Measurements from ENCODE around the gene PNKD.

Gene PNKD

DNA sequence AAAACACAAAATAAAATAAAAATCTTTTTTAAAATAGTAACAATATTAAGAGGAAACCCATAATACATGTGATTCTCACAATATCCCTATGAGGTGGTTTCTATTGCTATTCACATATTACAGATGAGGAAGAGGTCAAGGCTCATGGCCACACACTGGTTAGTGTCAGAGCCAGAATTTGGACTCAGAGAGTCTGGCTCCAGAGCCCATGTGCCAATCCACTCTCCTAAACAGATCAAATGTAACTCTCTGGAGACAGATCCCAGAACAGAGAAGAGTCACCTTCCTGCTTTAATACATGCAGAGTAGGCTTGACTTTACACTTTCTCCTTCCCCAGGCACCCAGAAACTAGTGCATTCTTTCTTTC, 101.6 kb downstream of the PNKD start:
- DNase-seq (ENCODE audit: low read depth, low spot score): no peak

- DNase-seq (ENCODE audit: low read depth, low spot score): no peak
Observed at GRCh38 chr2:218374795-218375194, 104.5 kb downstream of the PNKD start.

GRCh38 chr2:218375212-218375611, 104.9 kb downstream of the PNKD start:
- no peak for DNase-seq (ENCODE audit: low read depth, low spot score)

DNA sequence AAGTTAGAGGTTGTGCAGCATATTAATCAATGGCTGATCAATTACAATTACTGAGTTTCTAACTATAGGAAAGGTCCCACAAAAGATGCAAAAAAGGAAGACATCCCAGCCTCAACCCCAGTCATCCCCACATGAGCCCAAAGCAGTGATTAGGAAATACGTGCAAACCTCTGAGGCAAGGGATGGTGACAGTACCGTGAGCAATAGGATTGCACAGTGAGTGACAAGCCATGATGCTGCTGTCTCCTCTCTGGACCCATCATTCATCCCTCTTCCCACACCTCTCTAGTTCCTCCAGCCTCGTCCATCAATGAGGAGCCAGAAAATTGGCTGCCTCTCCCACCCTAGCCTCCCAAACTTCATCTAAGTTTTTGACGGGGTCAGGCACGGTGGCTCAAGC, 107.7 kb downstream of the PNKD start:
- DNase-seq (ENCODE audit: low read depth, low spot score): no peak

DNA sequence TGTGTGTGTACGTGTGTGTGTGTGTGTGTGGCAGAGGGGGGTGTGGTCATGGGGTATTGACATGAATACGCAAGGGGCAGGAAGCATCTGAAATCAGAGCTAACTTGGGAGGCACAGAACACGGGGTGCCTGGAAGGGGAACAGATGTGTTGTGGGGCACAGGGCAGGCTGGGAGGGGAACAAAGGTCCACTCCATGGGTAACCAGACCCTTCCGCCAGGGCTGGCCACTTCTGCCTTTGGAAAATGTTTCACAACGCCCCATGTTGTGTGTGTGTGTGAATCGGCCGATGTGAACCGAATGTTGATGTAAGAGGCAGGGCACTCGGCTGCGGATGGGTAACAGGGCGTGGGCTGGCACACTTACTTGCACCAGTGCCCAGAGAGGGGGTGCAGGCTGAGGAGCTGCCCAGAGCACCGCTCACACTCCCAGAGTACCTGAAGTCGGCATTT, 111.6 kb downstream of the PNKD start, which contains the start of gene SLC11A1:
Gene SLC11A1 (plus strand): TSS at position 358 of the 451 bp plus-strand sequence. CDS start 96 bp downstream, outside the sequence.
- DNase-seq (ENCODE audit: low read depth, low spot score): no peak

DNA sequence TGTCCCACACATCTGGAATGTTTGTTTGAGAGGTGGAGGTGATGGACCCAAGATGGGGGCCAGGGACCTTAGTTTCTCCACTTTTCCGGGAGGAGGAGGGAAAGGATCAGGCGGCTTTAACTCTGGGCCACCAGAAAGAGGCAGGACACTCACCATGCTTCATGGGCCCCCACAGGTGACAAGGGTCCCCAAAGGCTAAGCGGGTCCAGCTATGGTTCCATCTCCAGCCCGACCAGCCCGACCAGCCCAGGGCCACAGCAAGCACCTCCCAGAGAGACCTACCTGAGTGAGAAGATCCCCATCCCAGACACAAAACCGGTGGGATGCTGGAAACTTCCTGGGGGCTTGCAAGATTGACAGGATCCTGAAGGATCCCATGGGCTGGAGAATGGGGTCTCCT, 112.5 kb downstream of the PNKD start:
- no peak for DNase-seq (ENCODE audit: low read depth, low spot score)

GRCh38 chr2:218383892-218384519, 113.7 kb downstream of the PNKD start:
- DNase-seq (ENCODE audit: low read depth, low spot score): no peak

DNA sequence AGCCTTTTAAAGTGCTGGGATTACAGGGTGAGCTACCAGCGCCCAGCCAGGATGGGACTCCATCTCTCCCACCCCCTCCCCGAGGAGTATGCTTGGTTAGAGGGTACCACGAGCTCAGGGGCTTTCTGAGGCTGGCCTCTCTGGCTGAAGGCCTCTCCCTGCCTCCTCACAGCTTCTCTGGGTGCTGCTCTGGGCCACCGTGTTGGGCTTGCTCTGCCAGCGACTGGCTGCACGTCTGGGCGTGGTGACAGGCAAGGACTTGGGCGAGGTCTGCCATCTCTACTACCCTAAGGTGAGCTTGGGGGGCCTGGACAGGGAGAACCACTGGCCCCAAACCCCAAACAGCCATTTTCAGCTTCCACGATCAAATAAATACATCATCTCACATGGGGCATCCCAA, 114.7 kb downstream of the PNKD start:
- DNase-seq (ENCODE audit: low read depth, low spot score): no peak

- DNase-seq (ENCODE audit: low read depth, low spot score): peak; percentile 38
Observed at GRCh38 chr2:218386505-218387368, 116.4 kb downstream of the PNKD start.

GRCh38 chr2:218387369-218388194, 117.3 kb downstream of the PNKD start:
- DNase-seq (ENCODE audit: low read depth, low spot score): peak; percentile 87

GRCh38 chr2:218389333-218390150, 119.2 kb downstream of the PNKD start:
- DNase-seq (ENCODE audit: low read depth, low spot score): no peak

DNA sequence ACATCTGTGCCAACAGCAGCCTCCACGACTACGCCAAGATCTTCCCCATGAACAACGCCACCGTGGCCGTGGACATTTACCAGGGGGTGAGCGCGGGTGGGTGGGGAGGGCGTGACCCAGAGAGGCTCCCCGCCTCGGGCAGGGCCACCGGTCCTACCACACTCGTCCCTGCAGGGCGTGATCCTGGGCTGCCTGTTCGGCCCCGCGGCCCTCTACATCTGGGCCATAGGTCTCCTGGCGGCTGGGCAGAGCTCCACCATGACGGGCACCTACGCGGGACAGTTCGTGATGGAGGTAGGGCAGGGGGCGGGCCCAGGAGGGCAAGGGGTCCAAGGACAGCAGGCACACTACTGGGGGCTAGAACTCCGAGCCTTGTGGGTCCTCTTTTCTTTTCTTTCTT, 120.9 kb downstream of the PNKD start:
- no peak for DNase-seq (ENCODE audit: low read depth, low spot score)

GRCh38 chr2:218392459-218392858, 122.1 kb downstream of the PNKD start:
- no peak for DNase-seq (ENCODE audit: low read depth, low spot score)

DNA sequence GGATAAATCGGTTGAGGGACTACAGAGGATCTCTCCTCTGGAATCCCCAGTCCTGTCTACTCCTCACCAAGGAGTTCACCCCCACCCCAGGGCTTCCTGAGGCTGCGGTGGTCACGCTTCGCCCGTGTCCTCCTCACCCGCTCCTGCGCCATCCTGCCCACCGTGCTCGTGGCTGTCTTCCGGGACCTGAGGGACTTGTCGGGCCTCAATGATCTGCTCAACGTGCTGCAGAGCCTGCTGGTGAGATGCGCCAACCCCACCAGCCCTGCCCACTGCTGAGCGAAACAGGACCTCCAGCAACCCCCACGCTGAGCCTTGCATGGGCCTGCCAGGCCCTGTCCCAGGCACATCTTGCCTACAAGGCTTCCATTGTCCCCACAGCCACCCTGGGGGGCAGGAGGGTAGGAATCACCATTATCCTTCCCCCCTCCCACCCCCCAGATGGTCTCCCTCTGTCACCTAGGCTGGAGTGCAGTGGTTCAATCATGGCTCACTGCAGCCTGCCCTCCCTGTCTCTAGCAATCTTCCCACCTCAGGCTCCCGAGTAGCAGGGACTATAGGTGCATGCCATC, 122.7 kb downstream of the PNKD start:
- DNase-seq (ENCODE audit: low read depth, low spot score): peak; percentile 43

- DNase-seq (ENCODE audit: low read depth, low spot score): peak; percentile 49
Observed at GRCh38 chr2:218393750-218394290, 123.5 kb downstream of the PNKD start.

- DNase-seq (ENCODE audit: low read depth, low spot score): peak; percentile 32
Observed at GRCh38 chr2:218394298-218395089, 124.2 kb downstream of the PNKD start.

GRCh38 chr2:218395090-218395444, 124.7 kb downstream of the PNKD start:
- no peak for DNase-seq (ENCODE audit: low read depth, low spot score)

GRCh38 chr2:218395456-218395825, 125.1 kb downstream of the PNKD start:
- no peak for DNase-seq (ENCODE audit: low read depth, low spot score)

DNA sequence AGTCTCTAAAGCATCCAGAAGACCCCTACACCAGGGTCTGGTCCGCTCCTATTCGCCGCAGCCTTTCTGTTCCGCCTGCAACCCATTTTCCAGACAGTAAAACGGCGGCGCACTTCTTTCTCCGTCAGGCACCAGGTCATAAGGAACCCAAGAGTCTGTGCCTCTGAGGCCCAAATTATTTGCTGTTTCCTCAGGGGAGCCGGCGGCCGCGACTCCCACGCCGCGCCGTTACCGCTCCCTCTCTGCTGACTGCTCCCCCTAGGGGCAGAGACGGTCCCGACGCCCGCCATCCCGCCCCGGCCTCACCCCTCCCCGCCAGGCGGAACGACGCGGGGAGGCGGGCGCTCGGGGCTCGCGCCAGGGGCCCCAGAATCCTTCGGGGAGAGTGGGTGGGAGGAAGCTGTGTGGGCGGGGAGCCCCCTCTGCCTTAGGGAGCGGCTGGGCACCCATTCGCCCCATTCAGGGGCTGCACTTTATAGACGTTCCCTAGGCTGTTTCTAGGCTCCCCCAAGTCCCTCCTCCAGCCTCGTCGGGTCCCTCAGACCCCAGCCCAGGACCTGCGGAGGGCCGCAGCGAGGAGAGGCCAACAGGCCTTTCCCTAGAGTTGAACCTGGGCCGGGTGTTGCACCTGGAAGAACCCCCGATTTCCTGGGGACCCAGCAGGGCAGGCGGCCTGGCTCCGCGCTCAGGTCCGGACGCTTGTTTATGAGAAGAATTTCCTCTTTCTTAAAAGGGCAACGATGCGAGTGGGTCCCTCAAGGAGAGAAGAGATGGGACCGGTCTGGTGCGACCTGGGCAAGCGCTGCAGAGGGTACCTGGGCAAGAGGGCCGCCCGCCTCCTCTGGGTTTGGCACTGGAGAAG, 125.7 kb downstream of the PNKD start:
- peak; percentile 95 for DNase-seq (ENCODE audit: low read depth, low spot score)

All from ELF-1 (cell line).